Ovary (tissue), 3 donors: ENCODE data around the gene PCDHGB5.
"Not testable (repeated sequence)": the region's sequence is repeated elsewhere in the genome, so short reads cannot be mapped to it uniquely, and the experiment has no call there.

Source experiments
- CTCF ChIP-seq, 3 donors: fragments of 450-650 bp in 2 of 3; fragments of 200-600 bp in 1 of 3; IDR thresholded peaks; one replicate each; pipeline versions ENCODE4 v1.5.1 to v1.8.0; 2016 to 2022; ENCODE audit warnings: antibody characterized with exemption in 3 of 3, mild to moderate bottlenecking in 1 of 3
- EP300 ChIP-seq: sonication (generic); formaldehyde crosslinking; IDR thresholded peaks from one replicate; pipeline ENCODE4 v1.6.1; 2017; ENCODE audit warnings: antibody characterized with exemption
- donor health status: DM: no; HTN: no; CAD: no.

DNA sequence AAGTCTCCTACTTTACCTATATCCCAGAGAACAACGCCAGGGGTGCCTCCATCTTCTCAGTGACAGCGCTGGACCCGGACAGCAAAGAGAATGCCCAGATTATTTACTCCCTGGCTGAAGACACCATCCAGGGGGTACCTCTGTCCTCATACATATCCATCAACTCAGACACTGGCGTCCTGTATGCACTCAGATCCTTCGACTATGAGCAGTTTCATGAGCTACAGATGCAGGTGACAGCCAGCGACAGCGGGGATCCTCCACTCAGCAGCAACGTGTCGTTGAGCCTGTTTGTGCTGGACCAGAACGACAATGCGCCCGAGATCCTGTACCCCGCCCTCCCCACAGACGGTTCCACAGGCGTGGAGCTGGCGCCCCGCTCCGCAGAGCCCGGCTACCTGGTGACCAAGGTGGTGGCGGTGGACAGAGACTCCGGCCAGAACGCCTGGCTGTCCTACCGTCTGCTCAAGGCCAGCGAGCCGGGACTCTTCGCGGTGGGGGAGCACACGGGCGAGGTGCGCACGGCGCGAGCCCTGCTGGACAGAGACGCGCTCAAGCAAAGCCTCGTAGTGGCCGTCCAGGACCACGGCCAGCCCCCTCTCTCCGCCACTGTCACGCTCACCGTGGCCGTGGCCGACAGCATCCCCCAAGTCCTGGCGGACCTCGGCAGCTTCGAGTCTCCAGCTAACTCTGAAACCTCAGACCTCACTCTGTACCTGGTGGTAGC, 17.0 kb downstream of the PCDHGB5 start:
- TF ChIP-seq CTCF (IDR thresholded peaks at IDR 0.05); EP300: not testable (repeated sequence)
